Measurements from ENCODE around the gene PLA2G4F. TPM values are rescaled to one million over a fixed set of nuclear protein-coding genes. Genes with fewer than 3 reads are reported as not detected.

Gene PLA2G4F
- total RNA-seq, 2 experiments from 2014 or later: not detected

DNA sequence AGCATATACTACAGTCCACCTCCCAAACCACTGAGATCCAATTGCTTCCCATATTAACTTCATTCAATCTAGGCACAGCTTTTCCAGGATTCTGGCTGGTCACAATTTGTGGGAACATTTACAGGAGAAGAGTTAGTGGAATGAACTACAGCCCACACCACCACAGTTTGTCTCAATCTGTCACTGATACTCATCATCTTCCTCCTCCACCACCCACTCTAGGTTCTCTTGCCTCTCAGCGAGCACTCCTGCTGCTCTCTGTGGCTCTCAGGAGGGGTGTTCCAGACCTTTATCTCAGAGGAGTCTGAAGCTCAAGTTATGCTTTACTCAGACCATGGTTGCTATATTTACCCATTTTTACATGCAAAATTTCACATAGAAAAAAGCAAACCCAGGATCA is 36.2 kb downstream of the PLA2G4F start:
- Mint-ChIP-seq H3K27ac (no peak overlapping the region), H3K4me1 (ENCODE audit: low read depth) (no peaks in the 10 kb centered on the region), H3K4me3 (no peak overlapping the region), H3K27me3 (no peaks in the 10 kb centered on the region), H3K36me3 (ENCODE audit: low read depth) (no peaks in the 10 kb centered on the region), H3K9me3 (no peaks in the 10 kb centered on the region)
- TF ChIP-seq, protein P1, sequence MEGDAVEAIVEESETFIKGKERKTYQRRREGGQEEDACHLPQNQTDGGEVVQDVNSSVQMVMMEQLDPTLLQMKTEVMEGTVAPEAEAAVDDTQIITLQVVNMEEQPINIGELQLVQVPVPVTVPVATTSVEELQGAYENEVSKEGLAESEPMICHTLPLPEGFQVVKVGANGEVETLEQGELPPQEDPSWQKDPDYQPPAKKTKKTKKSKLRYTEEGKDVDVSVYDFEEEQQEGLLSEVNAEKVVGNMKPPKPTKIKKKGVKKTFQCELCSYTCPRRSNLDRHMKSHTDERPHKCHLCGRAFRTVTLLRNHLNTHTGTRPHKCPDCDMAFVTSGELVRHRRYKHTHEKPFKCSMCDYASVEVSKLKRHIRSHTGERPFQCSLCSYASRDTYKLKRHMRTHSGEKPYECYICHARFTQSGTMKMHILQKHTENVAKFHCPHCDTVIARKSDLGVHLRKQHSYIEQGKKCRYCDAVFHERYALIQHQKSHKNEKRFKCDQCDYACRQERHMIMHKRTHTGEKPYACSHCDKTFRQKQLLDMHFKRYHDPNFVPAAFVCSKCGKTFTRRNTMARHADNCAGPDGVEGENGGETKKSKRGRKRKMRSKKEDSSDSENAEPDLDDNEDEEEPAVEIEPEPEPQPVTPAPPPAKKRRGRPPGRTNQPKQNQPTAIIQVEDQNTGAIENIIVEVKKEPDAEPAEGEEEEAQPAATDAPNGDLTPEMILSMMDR (IDR thresholded peaks at IDR 0.05): no peak
- no peaks in the 10 kb centered on the region for H3K4me1 ChIP-seq (ENCODE audit: insufficient read depth, low read length)
- H3K9me3 ChIP-seq (ENCODE audit: control insufficient read depth in 1 of 2, insufficient read depth in 1 of 2, low read length in 2 of 2): no peaks in the 10 kb centered on the region
- ATAC-seq (ENCODE audit: poor library complexity): no peak
- no peak overlapping the region for H3K27ac ChIP-seq (ENCODE audit: low read depth in 1 of 2, low read length in 2 of 2)
- ChIA-PET CTCF (no interaction called here), POLR2A (no interaction called here)
- no peaks in the 10 kb centered on the region for H3K27me3 ChIP-seq (ENCODE audit: control insufficient read depth in 1 of 2, insufficient read depth in 2 of 2, low read length in 2 of 2)
- no peak overlapping the region for H3K4me3 ChIP-seq (ENCODE audit: low read length)
- intact Hi-C loops (cut with DNase I, micrococcal nuclease): no loop called here
- H3K36me3 ChIP-seq (ENCODE audit: insufficient read depth, low read length): no peaks in the 10 kb centered on the region
- no peak for DNase-seq

GRCh38 chr15:42119446-42119760 is 37.0 kb downstream of the PLA2G4F start:
- Histone ChIP-seq H3K4me3 (ENCODE audit: low read length) (no peak overlapping the region), H3K4me1 (ENCODE audit: insufficient read depth, low read length) (no peaks in the 10 kb centered on the region), H3K36me3 (ENCODE audit: insufficient read depth, low read length) (no peaks in the 10 kb centered on the region), H3K27me3 (ENCODE audit: control insufficient read depth in 1 of 2, insufficient read depth in 2 of 2, low read length in 2 of 2) (no peaks in the 10 kb centered on the region), H3K9me3 (ENCODE audit: control insufficient read depth in 1 of 2, insufficient read depth in 1 of 2, low read length in 2 of 2) (no peaks in the 10 kb centered on the region), H3K27ac (ENCODE audit: low read depth in 1 of 2, low read length in 2 of 2) (no peak overlapping the region)
- DNase-seq (no peak), ATAC-seq (ENCODE audit: poor library complexity) (no peak)
- ChIA-PET POLR2A (no interaction called here), CTCF (no interaction called here)
- intact Hi-C loops (cut with DNase I, micrococcal nuclease): no loop called here
- no peak overlapping the region for H3K27ac Mint-ChIP-seq
- no peaks in the 10 kb centered on the region for H3K36me3 Mint-ChIP-seq (ENCODE audit: low read depth)
- H3K27me3 Mint-ChIP-seq: no peaks in the 10 kb centered on the region
- no peaks in the 10 kb centered on the region for H3K4me1 Mint-ChIP-seq (ENCODE audit: low read depth)
- H3K4me3 Mint-ChIP-seq: no peak overlapping the region
- no peaks in the 10 kb centered on the region for H3K9me3 Mint-ChIP-seq
- TF ChIP-seq, protein P1 (IDR thresholded peaks at IDR 0.05): no peak

GRCh38 chr15:42118650-42119445 is 37.6 kb downstream of the PLA2G4F start:
- no peaks in the 10 kb centered on the region for H3K4me1 Mint-ChIP-seq (ENCODE audit: low read depth)
- no peak overlapping the region for H3K27ac Mint-ChIP-seq
- Histone ChIP-seq H3K4me1 (ENCODE audit: insufficient read depth, low read length) (no peaks in the 10 kb centered on the region), H3K36me3 (ENCODE audit: insufficient read depth, low read length) (no peaks in the 10 kb centered on the region), H3K9me3 (ENCODE audit: control insufficient read depth in 1 of 2, insufficient read depth in 1 of 2, low read length in 2 of 2) (no peaks in the 10 kb centered on the region), H3K27ac (ENCODE audit: low read depth in 1 of 2, low read length in 2 of 2) (no peak overlapping the region), H3K4me3 (ENCODE audit: low read length) (no peak overlapping the region), H3K27me3 (ENCODE audit: control insufficient read depth in 1 of 2, insufficient read depth in 2 of 2, low read length in 2 of 2) (no peaks in the 10 kb centered on the region)
- no peak for DNase-seq
- ChIA-PET CTCF (no interaction called here), POLR2A (no interaction called here)
- no peaks in the 10 kb centered on the region for H3K36me3 Mint-ChIP-seq (ENCODE audit: low read depth)
- TF ChIP-seq, protein P1 (IDR thresholded peaks at IDR 0.05): no peak
- no peaks in the 10 kb centered on the region for H3K27me3 Mint-ChIP-seq
- no peak overlapping the region for H3K4me3 Mint-ChIP-seq
- intact Hi-C loops (cut with DNase I, micrococcal nuclease): no loop called here
- no peak for ATAC-seq (ENCODE audit: poor library complexity)
- no peaks in the 10 kb centered on the region for H3K9me3 Mint-ChIP-seq

Measured in CD4-positive, alpha-beta T cell (primary cell).